ENCODE data around the gene CHRNA9. TPM values are rescaled to one million over a fixed set of nuclear protein-coding genes. Genes with fewer than 3 reads are reported as not detected.

CHRNA9 gene
- total RNA-seq, 2 donors from 2014 or later: not detected

GRCh38 chr4:40330536-40330935 is 4.6 kb upstream of the CHRNA9 start:
- Histone ChIP-seq H3K4me3 (no peak overlapping the region), H3K36me3 (no peaks in the 10 kb centered on the region), H3K4me1 (no peaks in the 10 kb centered on the region), H3K27ac (no peak overlapping the region), H3K9me3 (no peaks in the 10 kb centered on the region), H3K27me3 (no peaks in the 10 kb centered on the region)
- no peak for TF ChIP-seq CTCF (IDR thresholded peaks at IDR 0.05)
- DNase-seq (ENCODE audit: low spot score): no peak

GRCh38 chr4:40331101-40331745 is 3.9 kb upstream of the CHRNA9 start:
- no peaks in the 10 kb centered on the region for H3K27me3 ChIP-seq
- no peak for DNase-seq (ENCODE audit: low spot score)
- TF ChIP-seq CTCF (IDR thresholded peaks at IDR 0.05): no peak
- H3K9me3 ChIP-seq: no peaks in the 10 kb centered on the region
- H3K4me3 ChIP-seq: no peak overlapping the region
- no peaks in the 10 kb centered on the region for H3K4me1 ChIP-seq
- H3K36me3 ChIP-seq: no peaks in the 10 kb centered on the region
- H3K27ac ChIP-seq: no peak overlapping the region

- Histone ChIP-seq H3K27me3 (no peaks in the 10 kb centered on the region), H3K36me3 (no peaks in the 10 kb centered on the region)
- no peak for DNase-seq (ENCODE audit: low spot score)
Observed at GRCh38 chr4:40331961-40332360, 3.2 kb upstream of the CHRNA9 start.

GRCh38 chr4:40333921-40334352 is 1.2 kb upstream of the CHRNA9 start:
- no peaks in the 10 kb centered on the region for H3K36me3 ChIP-seq
- no peak overlapping the region for H3K27ac ChIP-seq
- H3K27me3 ChIP-seq: no peaks in the 10 kb centered on the region
- no peak for TF ChIP-seq CTCF (IDR thresholded peaks at IDR 0.05)
- no peak for DNase-seq (ENCODE audit: low spot score)
- H3K4me3 ChIP-seq: no peak overlapping the region
- H3K4me1 ChIP-seq: no peaks in the 10 kb centered on the region
- H3K9me3 ChIP-seq: no peaks in the 10 kb centered on the region

More at GRCh38 chr4:40331961-40332360, 3.2 kb upstream of the CHRNA9 start:
- H3K4me3 ChIP-seq: no peak overlapping the region
- TF ChIP-seq CTCF (IDR thresholded peaks at IDR 0.05): no peak
- no peaks in the 10 kb centered on the region for H3K9me3 ChIP-seq
- no peaks in the 10 kb centered on the region for H3K4me1 ChIP-seq
- no peak overlapping the region for H3K27ac ChIP-seq

- Histone ChIP-seq H3K4me1 (no peaks in the 10 kb centered on the region), H3K4me3 (no peak overlapping the region), H3K27ac (no peak overlapping the region), H3K9me3 (no peaks in the 10 kb centered on the region), H3K36me3 (no peaks in the 10 kb centered on the region), H3K27me3 (no peaks in the 10 kb centered on the region)
- TF ChIP-seq CTCF (IDR thresholded peaks at IDR 0.05): no peak
- DNase-seq (ENCODE audit: low spot score): no peak
Observed at GRCh38 chr4:40335525-40335894, 377 bp downstream of the CHRNA9 start.

- no peaks in the 10 kb centered on the region for H3K9me3 ChIP-seq
- H3K36me3 ChIP-seq: no peaks in the 10 kb centered on the region
- H3K27me3 ChIP-seq: no peaks in the 10 kb centered on the region
- no peak for DNase-seq (ENCODE audit: low spot score)
- H3K27ac ChIP-seq: no peak overlapping the region
- no peak for TF ChIP-seq CTCF (IDR thresholded peaks at IDR 0.05)
- H3K4me3 ChIP-seq: no peak overlapping the region
- H3K4me1 ChIP-seq: no peaks in the 10 kb centered on the region
Observed at GRCh38 chr4:40337051-40337450, 1.9 kb downstream of the CHRNA9 start.
